HCT116 (cell line): Measurements from ENCODE around the gene ID1. TPM values are rescaled to one million over a fixed set of nuclear protein-coding genes. Genes with fewer than 3 reads are reported as not detected.

Experiments used
- ATAC-seq: fragments of 200-7000 bp; cut with Tn5 transposase; 2 replicates; pipeline ENCODE4 v1.9.1; 2020; ENCODE audit warnings: mild to moderate bottlenecking, moderate library complexity
- BruUV-seq: library from RNA; stranded (reverse); fragments of 400-500 nt; replicated peaks from 2 replicates; lab custom pipeline; 2021; lab: Mats Ljungman, UMichigan
- CTCF ChIA-PET: fragments of 300-600 bp; sonication (Branson Sonifier 250); formaldehyde crosslinking; loops from one replicate; lab custom pipeline; 2021; ENCODE audit warnings: antibody characterized with exemption; lab: Charles Lee
- POLR2A ChIA-PET: fragments of 300-600, 350-600 bp; sonication (Branson Sonifier 250); formaldehyde crosslinking; loops from one replicate; lab custom pipeline; 2021; ENCODE audit warnings: antibody characterized with exemption; lab: Charles Lee
- RAD21 ChIA-PET, 2 experiments: fragments of 300-600 bp; sonication (Branson Sonifier 250); formaldehyde crosslinking; loops; one replicate each; lab custom pipeline; 2023; ENCODE audit warnings: low total read pairs in 2 of 2; ENCODE audit not compliant: uncharacterized antibody in 2 of 2, unreplicated experiment in 2 of 2, low non-redundant PET in 1 of 2; lab: Charles Lee
- DNase-seq: peaks from one replicate; pipeline ENCODE4 v3.0.0-alpha.2; 2010; ENCODE audit warnings: low read depth, low spot score
- H2AFZ ChIP-seq: fragments of 200-600 bp; shearing (Covaris generic), sonication (generic); 2 replicates; pipeline ENCODE4 v1.6.1; 2017; ENCODE audit warnings: low read depth, mixed run types, mixed read lengths, antibody characterized with exemption, low read length; ENCODE audit not compliant: poor library complexity, severe bottlenecking
- H3K27ac ChIP-seq: 2 replicates; pipeline ENCODE4 v1.5.1; 2012; ENCODE audit warnings: low read depth, low read length
- H3K27me3 ChIP-seq: fragments of 200-600 bp; sonication (generic); 2 replicates; pipeline ENCODE4 v1.6.1; 2016; ENCODE audit warnings: mixed run types, low read length, mixed read lengths; ENCODE audit not compliant: insufficient read depth
- H3K36me3 ChIP-seq, 2 experiments: fragments of 200-500 bp in 1 of 2; fragments of 200-600 bp in 1 of 2; sonication (Bioruptor generic) in 1 of 2; sonication (generic) in 1 of 2; 2 replicates each; pipeline versions ENCODE4 v1.5.1 to v1.6.1; 2014 to 2016; ENCODE audit warnings: low read length in 2 of 2, inconsistent platforms in 1 of 2, mixed read lengths in 1 of 2, mixed run types in 1 of 2; ENCODE audit not compliant: insufficient read depth in 2 of 2, control insufficient read depth in 1 of 2
- H3K4me1 ChIP-seq, 2 experiments: fragments of 200-600 bp in 1 of 2; sonication (generic) in 1 of 2; 2 replicates each; pipeline versions ENCODE4 v1.5.1 to v1.6.1; 2012 to 2017; ENCODE audit warnings: low read length in 2 of 2, inconsistent platforms in 1 of 2, mild to moderate bottlenecking in 1 of 2, mixed read lengths in 1 of 2, mixed run types in 1 of 2, moderate library complexity in 1 of 2; ENCODE audit not compliant: insufficient read depth in 2 of 2, control insufficient read depth in 1 of 2
- H3K4me2 ChIP-seq: fragments of 200-600 bp; sonication (generic); 2 replicates; pipeline ENCODE4 v1.6.1; 2017; ENCODE audit warnings: mixed run types, low read length, mixed read lengths
- H3K4me3 ChIP-seq, 2 experiments: fragments of 200-600 bp in 1 of 2; sonication (generic) in 1 of 2; replicated peaks in 1 of 2; 2 replicates each; pipeline ENCODE4 v1.5.1; 2011 to 2016; ENCODE audit warnings: low read length in 2 of 2, control low read depth in 1 of 2, low read depth in 1 of 2, mild to moderate bottlenecking in 1 of 2, mixed read lengths in 1 of 2, mixed run types in 1 of 2
- H3K79me2 ChIP-seq: fragments of 200-600 bp; sonication (generic); 2 replicates; pipeline ENCODE4 v1.6.1; 2017; ENCODE audit warnings: mild to moderate bottlenecking, mixed run types, low read length, moderate library complexity, mixed read lengths; ENCODE audit not compliant: insufficient read depth
- H3K9ac ChIP-seq: fragments of 200-600 bp; sonication (generic); 2 replicates; pipeline ENCODE4 v1.6.1; 2016; ENCODE audit warnings: low read length, mixed read lengths
- H3K9me2 ChIP-seq: fragments of 200-600 bp; sonication (generic), shearing (Covaris generic); 2 replicates; pipeline ENCODE4 v1.6.1; 2017; ENCODE audit warnings: mixed run types, mild to moderate bottlenecking, moderate library complexity; ENCODE audit not compliant: insufficient read depth
- H3K9me3 ChIP-seq, 2 experiments: fragments of 200-500 bp in 1 of 2; fragments of 200-600 bp in 1 of 2; sonication (Bioruptor generic) in 1 of 2; sonication (generic) in 1 of 2; 2 replicates each; pipeline ENCODE4 v1.6.1; 2014 to 2017; ENCODE audit warnings: low read length in 2 of 2, mixed read lengths in 2 of 2, inconsistent platforms in 1 of 2, low read depth in 1 of 2, mild to moderate bottlenecking in 1 of 2, mixed run types in 1 of 2, moderate library complexity in 1 of 2; ENCODE audit not compliant: control insufficient read depth in 1 of 2, insufficient read depth in 1 of 2
- H4K20me1 ChIP-seq: fragments of 200-600 bp; sonication (generic), shearing (Covaris generic); 2 replicates; pipeline ENCODE4 v1.6.1; 2017; ENCODE audit warnings: mixed run types, mild to moderate bottlenecking, moderate library complexity; ENCODE audit not compliant: insufficient read depth
- ATF3 ChIP-seq: IDR thresholded peaks from 2 replicates; pipeline ENCODE4 v1.6.1; 2012
- MAX ChIP-seq: IDR thresholded peaks from 2 replicates; pipeline ENCODE4 v1.6.1; 2012
- POLR2A ChIP-seq: IDR thresholded peaks from 2 replicates; pipeline ENCODE4 v1.7.0; 2011; ENCODE audit warnings: borderline replicate concordance; ENCODE audit not compliant: insufficient read depth, insufficient read length; ENCODE audit errors: extremely low read depth
- REST ChIP-seq: IDR thresholded peaks from 2 replicates; pipeline ENCODE4 v1.6.1; 2012; ENCODE audit warnings: low read depth
- SIN3A ChIP-seq: IDR thresholded peaks from 2 replicates; pipeline ENCODE4 v1.6.1; 2012; ENCODE audit warnings: low read depth
- SRF ChIP-seq: IDR thresholded peaks from 2 replicates; pipeline ENCODE4 v1.6.1; 2012; ENCODE audit warnings: low read depth
- TCF7L2 ChIP-seq: IDR thresholded peaks from 2 replicates; pipeline ENCODE4 v1.7.0; 2011; ENCODE audit warnings: borderline replicate concordance, inconsistent platforms; ENCODE audit not compliant: insufficient read depth, insufficient read length; ENCODE audit errors: extremely low read depth
- ZBTB33 ChIP-seq: IDR thresholded peaks from 2 replicates; pipeline ENCODE4 v1.6.1; 2011; ENCODE audit warnings: mild to moderate bottlenecking, low read length, moderate library complexity; ENCODE audit not compliant: insufficient replicate concordance; ENCODE audit errors: extremely low read depth
- ZFX ChIP-seq: fragments of 450-650 bp; IDR thresholded peaks from 2 replicates; pipeline ENCODE4 v1.6.1; 2017
- ZNF274 ChIP-seq: fragments of 200-500 bp; sonication (Bioruptor generic); IDR thresholded peaks from 2 replicates; pipeline ENCODE4 v1.6.1; 2014; ENCODE audit warnings: mild to moderate bottlenecking, low read depth, low read length, inconsistent platforms
- intact Hi-C: fragments of 100-400 bp; cut with micrococcal nuclease; formaldehyde crosslinking; loops from 2 replicates; pipeline ENCODE4 v1.10.0; 2022
- total RNA-seq: library from RNA; stranded (reverse); gene quantifications from one replicate; pipeline ENCODE4 v1.2.1, GENCODE V29; 2021; ENCODE audit not compliant: unreplicated experiment

The ID1 gene
- total RNA-seq, 1 experiment from 2014 or later, result 811 TPM

GRCh38 chr20:31570735-31571617, 34.1 kb upstream of the ID1 start:
- H3K27me3 ChIP-seq, result no peaks in the 10 kb centered on the region
- POLR2A ChIA-PET, result interaction anchor here (0.9 to 28.6 kb wide), 5 partner anchors 8 to 142 kb away, joined by 3 to 1106 read pairs (median 19); partner anchors contain the start of gene ID1
- H3K36me3 ChIP-seq, result no peaks in the 10 kb centered on the region
- peak overlapping the region; percentile 98 for H3K27ac ChIP-seq
- no peaks in the 10 kb centered on the region for H3K9me3 ChIP-seq
- no peak for TF ChIP-seq SIN3A
- no peak for TF ChIP-seq ZNF274
- TF ChIP-seq SRF, result no peak
- peak; percentile 21 for TF ChIP-seq ZBTB33
- TF ChIP-seq REST, result no peak
- TF ChIP-seq POLR2A, result no peak
- TF ChIP-seq TCF7L2, result peak; percentile 68
- TF ChIP-seq ZFX, result peak; percentile 68
- no peak for TF ChIP-seq ATF3
- TF ChIP-seq MAX, result no peak
- H2AFZ ChIP-seq, result no peak overlapping the region
- peak; percentile 26 for ATAC-seq
- H3K4me2 ChIP-seq, result peak overlapping the region; percentile 72
- H3K9ac ChIP-seq, result peak overlapping the region; percentile 52
- 0 out of 4 replicates have a peak overlapping the region, but pooled peaks of 1 of the 2 experiments have one; percentile 11 for H3K4me3 ChIP-seq
- intact Hi-C loops, result no loop called here
- peaks cover 82 to 90% of the 10 kb centered on the region in 2 experiments for H3K4me1 ChIP-seq
- H4K20me1 ChIP-seq, result no peaks in the 10 kb centered on the region
- BruUV-seq, result no TSS peak
- no peak for DNase-seq
- CTCF ChIA-PET, result interaction anchor here (1.4 to 10.8 kb wide), 4 partner anchors 8 to 39 kb away, joined by 4 to 256 read pairs (median 73); no protein-coding TSS in a partner anchor
- RAD21 ChIA-PET, result interaction anchor here in 1 of 2 experiments (5.7 kb wide), 1 partner anchor 41 kb away, joined by 74 read pairs; no protein-coding TSS in a partner anchor
- H3K9me2 ChIP-seq, result no peaks in the 10 kb centered on the region
- H3K79me2 ChIP-seq, result 0 out of 2 replicates have a peak, but pooled peaks cover 7% of the 10 kb centered on the region
